Heart right ventricle (tissue), 16 donors: ENCODE data around the gene KCNA3. TPM values are rescaled to one million over a fixed set of nuclear protein-coding genes. Genes with fewer than 3 reads are reported as not detected.

ENCODE experiments used
- ATAC-seq, 8 donors: fragments of 200-7000 bp; cut with Tn5 transposase; one replicate each; pipeline ENCODE4 v1.9.1; 2020; ENCODE audit warnings: mild to moderate bottlenecking in 8 of 8, moderate library complexity in 8 of 8, moderate number of reproducible peaks in 1 of 8
- DNase-seq, 2 donors: peaks; one replicate each; pipeline ENCODE4 v3.0.0-alpha.2; 2020
- H3K27ac ChIP-seq, 10 donors: fragments of 200-600 bp; sonication (generic) in 2 of 10; one replicate each; pipeline versions ENCODE4 v1.5.0 to v1.8.0; 2020 to 2022; ENCODE audit warnings: mild to moderate bottlenecking in 3 of 10
- H3K27me3 ChIP-seq, 7 donors: fragments of 200-600 bp; one replicate each; pipeline ENCODE4 v1.8.0; 2021 to 2022; ENCODE audit warnings: mild to moderate bottlenecking in 2 of 7
- H3K36me3 ChIP-seq, 9 donors: fragments of 200-600 bp; sonication (generic) in 1 of 9; one replicate each; pipeline versions ENCODE4 v1.5.0 to v1.8.0; 2020 to 2022; ENCODE audit warnings: mild to moderate bottlenecking in 2 of 9
- H3K4me1 ChIP-seq, 9 donors: fragments of 200-600 bp; sonication (generic) in 1 of 9; one replicate each; pipeline versions ENCODE4 v1.5.0 to v1.8.0; 2020 to 2022; ENCODE audit warnings: mild to moderate bottlenecking in 4 of 9
- H3K4me3 ChIP-seq, 10 donors: fragments of 200-600 bp; sonication (generic) in 2 of 10; one replicate each; pipeline versions ENCODE4 v1.5.0 to v1.8.0; 2020 to 2022; ENCODE audit warnings: mild to moderate bottlenecking in 7 of 10, moderate library complexity in 2 of 10
- H3K9me3 ChIP-seq, 11 donors: fragments of 200-600 bp in 10 of 11; sonication (generic) in 2 of 11; one replicate each; pipeline versions ENCODE4 v1.5.0 to v1.8.0; 2013 to 2022; ENCODE audit warnings: mild to moderate bottlenecking in 2 of 11, control low read depth in 1 of 11, moderate library complexity in 1 of 11
- WGBS, 2 donors: extraction: QIAGEN DNeasy Blood & Tissue Kit; methylation state at CpG; one replicate each; pipeline ENCODE4 v1.1.7; 2013; ENCODE audit warnings: inconsistent platforms in 1 of 2; 5-methylcytosine and 5-hydroxymethylcytosine counted together
- intact Hi-C, 10 donors: fragments of 100-400 bp; cut with DNase I; formaldehyde crosslinking; loops; one replicate each; pipeline versions ENCODE4 v1.11.1 to v1.14.2; 2022
- polyA plus RNA-seq, 2 donors: library from polyadenylated mRNA; stranded (reverse); fragments of 200-250 nt; gene quantifications; one replicate each; pipeline ENCODE4 v1.2.3, GENCODE V29; 2013
- total RNA-seq, 10 donors: library from RNA; stranded (reverse); fragmentation: NEBNext Ultra II Directional in 3 of 10; extraction: Animal tissue kit (Norgen Biotek cat#: 25700) in 3 of 10; gene quantifications; one replicate each; pipeline versions ENCODE4 v1.2.1 to v1.2.4, GENCODE V29; 2021 to 2023
- TF ChIP-seq, protein P1 (sequence below), 9 donors: fragments of 200-600 bp; sonication (generic) in 2 of 9; IDR thresholded peaks; one replicate each; pipeline versions ENCODE4 v1.5.0 to v1.8.0; 2021 to 2022; ENCODE audit warnings: antibody characterized with exemption in 9 of 9, mild to moderate bottlenecking in 5 of 9, moderate library complexity in 1 of 9
- donor health status: Arrhythmogenic right ventricular cardiomyopathy.
- donor health status: ischemic (EF 13 %, LVEDD 7.1; RV severe dilation, severe dysfunction).
- donor health status: healthy with polysubstance abuse.
- donor health status: DM: no; HTN: yes; CAD: no.
- donor health status: DM: no; HTN: no; CAD: no.
- donor health status: ischemic (EF 25% LVEDD 6.9; RV normal size, moderate dysfunction).
- donor health status: ischemic (EF 25% LVEDD 5.7; RV mildly dilated, moderate dysfunction).
- donor health status: healthy.
- donor health status: DM: yes; HTN: yes; CAD: no.
- donor health status: Ischemic cardiomyopathy.
- donor health status: ischemic (EF 35%, LVEDD 5.7; RV mildly dilated, moderate dysfunction).
- donor health status: nonischemic (EF 11% LVEDD 7.7; RV severe dilation, severe dysfunction).
- donor health status: DM: yes; HTN: yes; CAD: no.
- donor health status: PGD.
- donor health status: ischemic (EF 29% LVEDD 5.4; RV normal size, mild dysfunction).
- donor health status: nonischemic (EF 23%, LVEDD 6.1; RV moderate dilation, normal function).

The KCNA3 gene
- total and polyA plus RNA-seq, 12 donors = 0.04 to 1.8 (median 0.40) TPM; not detected in 2

DNA sequence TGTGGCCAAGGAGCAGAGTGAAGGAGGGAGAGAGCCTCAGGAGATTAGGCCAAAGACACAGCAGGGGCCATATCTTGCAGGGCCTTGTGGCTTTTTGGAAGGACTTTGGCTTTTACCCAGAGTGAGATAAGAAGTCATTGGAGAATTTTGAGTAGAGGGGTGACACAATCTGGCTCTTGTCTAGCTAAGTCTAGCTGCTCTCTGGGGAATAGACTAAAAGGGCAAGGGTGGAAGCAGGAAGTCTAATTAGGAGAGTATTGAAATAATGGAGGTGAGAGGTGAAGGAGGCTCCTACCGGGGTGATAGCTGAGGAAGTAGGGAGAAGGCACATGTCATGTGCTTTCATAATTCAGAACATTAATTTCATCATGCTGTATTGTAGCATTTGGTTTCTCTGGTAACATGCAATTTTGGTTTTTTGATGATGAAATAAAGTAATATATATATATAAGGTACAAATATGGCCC lies 34.3 kb upstream of the KCNA3 start:
- H3K36me3 ChIP-seq = no peaks in the 10 kb centered on the region
- H3K27ac ChIP-seq = no peak overlapping the region
- no peak overlapping the region for H3K4me3 ChIP-seq
- ATAC-seq (peak in 1 of 8 donors; percentile 18), DNase-seq (no peak)
- TF ChIP-seq, protein P1, sequence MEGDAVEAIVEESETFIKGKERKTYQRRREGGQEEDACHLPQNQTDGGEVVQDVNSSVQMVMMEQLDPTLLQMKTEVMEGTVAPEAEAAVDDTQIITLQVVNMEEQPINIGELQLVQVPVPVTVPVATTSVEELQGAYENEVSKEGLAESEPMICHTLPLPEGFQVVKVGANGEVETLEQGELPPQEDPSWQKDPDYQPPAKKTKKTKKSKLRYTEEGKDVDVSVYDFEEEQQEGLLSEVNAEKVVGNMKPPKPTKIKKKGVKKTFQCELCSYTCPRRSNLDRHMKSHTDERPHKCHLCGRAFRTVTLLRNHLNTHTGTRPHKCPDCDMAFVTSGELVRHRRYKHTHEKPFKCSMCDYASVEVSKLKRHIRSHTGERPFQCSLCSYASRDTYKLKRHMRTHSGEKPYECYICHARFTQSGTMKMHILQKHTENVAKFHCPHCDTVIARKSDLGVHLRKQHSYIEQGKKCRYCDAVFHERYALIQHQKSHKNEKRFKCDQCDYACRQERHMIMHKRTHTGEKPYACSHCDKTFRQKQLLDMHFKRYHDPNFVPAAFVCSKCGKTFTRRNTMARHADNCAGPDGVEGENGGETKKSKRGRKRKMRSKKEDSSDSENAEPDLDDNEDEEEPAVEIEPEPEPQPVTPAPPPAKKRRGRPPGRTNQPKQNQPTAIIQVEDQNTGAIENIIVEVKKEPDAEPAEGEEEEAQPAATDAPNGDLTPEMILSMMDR (IDR thresholded peaks at IDR 0.05) = no peak
- no peaks in the 10 kb centered on the region for H3K27me3 ChIP-seq
- no peaks in the 10 kb centered on the region for H3K4me1 ChIP-seq
- WGBS, 2 donors = 35 to 52% methylated on average over 1 of the region's 1 CpG
- intact Hi-C loops = no loop called here
- H3K9me3 ChIP-seq = no peaks in the 10 kb centered on the region

DNA sequence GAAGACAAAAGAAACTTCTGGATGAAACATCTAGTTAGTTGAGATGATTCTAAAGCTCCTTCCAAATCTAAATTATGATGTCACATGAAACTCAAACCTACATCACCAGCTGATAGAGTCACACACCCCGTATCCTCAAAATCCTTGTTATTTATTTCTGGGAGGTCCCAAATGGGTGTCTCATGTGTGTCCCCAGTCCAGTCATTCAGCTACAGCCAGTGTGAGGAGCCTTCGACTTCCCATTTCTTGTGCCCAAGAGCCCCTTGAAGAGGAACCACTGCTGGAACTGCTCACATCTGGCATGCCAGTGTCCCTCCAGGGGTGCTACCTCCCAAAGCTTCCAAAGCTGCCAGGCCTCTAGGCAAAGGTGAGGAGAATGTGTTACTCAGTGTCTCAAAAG lies 32.5 kb upstream of the KCNA3 start:
- intact Hi-C loops = no loop called here
- DNase-seq (no peak), ATAC-seq (no peak)
- H3K27me3 ChIP-seq = no peaks in the 10 kb centered on the region
- TF ChIP-seq, protein P1 (IDR thresholded peaks at IDR 0.05) = no peak
- no peak overlapping the region for H3K4me3 ChIP-seq
- no peaks in the 10 kb centered on the region for H3K4me1 ChIP-seq
- H3K27ac ChIP-seq = no peak overlapping the region
- WGBS, 2 donors = 79 to 83% methylated on average over 2 of the region's 2 CpGs
- H3K9me3 ChIP-seq = no peaks in the 10 kb centered on the region
- H3K36me3 ChIP-seq = no peaks in the 10 kb centered on the region

DNA sequence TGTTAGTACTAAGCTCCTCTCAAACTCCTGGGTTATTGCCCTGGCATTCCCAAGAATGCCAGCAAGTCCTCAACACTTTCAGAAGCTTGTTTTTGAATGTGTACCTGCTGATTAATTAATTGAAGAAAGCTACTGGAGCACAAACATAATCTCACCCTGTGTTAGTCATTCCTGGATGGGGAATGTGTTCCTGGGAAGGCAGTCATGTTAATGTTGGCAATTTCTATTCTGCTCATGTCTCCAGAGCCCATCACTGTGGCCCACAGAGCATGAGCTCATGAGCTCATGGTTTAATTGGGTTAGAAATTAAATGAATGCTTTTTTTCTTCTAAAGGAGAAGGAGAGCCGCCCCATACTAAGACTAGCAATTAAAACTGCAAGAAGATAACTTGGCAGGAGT lies 31.9 kb upstream of the KCNA3 start:
- WGBS, 2 donors = 55 to 60% methylated on average over 1 of the region's 1 CpG
- no peak for ATAC-seq
- Histone ChIP-seq H3K36me3 (no peaks in the 10 kb centered on the region), H3K9me3 (no peaks in the 10 kb centered on the region), H3K27me3 (no peaks in the 10 kb centered on the region), H3K4me1 (no peaks in the 10 kb centered on the region), H3K27ac (no peak overlapping the region), H3K4me3 (no peak overlapping the region)
- TF ChIP-seq, protein P1 (IDR thresholded peaks at IDR 0.05) = no peak
- intact Hi-C loops = no loop called here
- DNase-seq = no peak

DNA sequence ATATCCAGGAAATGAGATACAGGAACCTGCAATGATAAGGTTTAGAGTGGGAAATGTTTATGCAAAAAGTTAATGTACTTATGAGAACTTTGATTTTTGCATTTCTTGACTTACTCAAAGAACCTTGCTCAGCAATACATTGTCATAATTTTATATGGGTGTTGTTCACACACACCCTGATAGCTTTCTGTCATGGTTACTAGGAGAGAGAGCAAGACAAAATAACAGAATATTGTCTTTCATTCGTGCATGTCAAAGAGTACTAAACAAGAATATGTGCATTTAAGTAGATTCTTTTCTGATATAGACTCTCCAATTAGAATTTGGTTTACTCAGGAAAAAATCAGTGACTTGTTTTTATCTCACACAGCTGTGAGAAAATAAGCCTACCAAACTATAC lies 27.5 kb upstream of the KCNA3 start:
- H3K9me3 ChIP-seq = peaks cover 0 to 8% (median 0%) of the 10 kb centered on the region in 11 donors
- DNase-seq (no peak), ATAC-seq (no peak)
- H3K27ac ChIP-seq = no peak overlapping the region
- H3K4me1 ChIP-seq = peaks cover 0 to 6% (median 0%) of the 10 kb centered on the region in 9 donors
- WGBS, 2 donors = 59 to 67% methylated on average over 1 of the region's 1 CpG
- TF ChIP-seq, protein P1 (IDR thresholded peaks at IDR 0.05) = no peak
- no peaks in the 10 kb centered on the region for H3K27me3 ChIP-seq
- H3K4me3 ChIP-seq = no peak overlapping the region
- intact Hi-C loops = no loop called here
- H3K36me3 ChIP-seq = no peaks in the 10 kb centered on the region
